MM.1S (cell line): ENCODE results near the gene RPH3AL.

Source experiments
- EZH2 ChIP-seq: fragments of 300-600 bp; sonication (generic); optimal IDR thresholded peaks from 2 replicates; pipeline ENCODE3; 2017; ENCODE audit warnings: low read depth, mild to moderate bottlenecking, antibody characterized with exemption, low read length, mixed read lengths
- EZH2phosphoT487 ChIP-seq: fragments of 300-600 bp; sonication (generic); IDR thresholded peaks from 2 replicates; pipeline ENCODE4 v1.6.1; 2018; ENCODE audit warnings: antibody characterized with exemption, low read length
- TF ChIP-seq, protein P1 (sequence below): fragments of 300-600 bp; sonication (generic); IDR thresholded peaks from 2 replicates; pipeline ENCODE4 v1.5.1; 2016; ENCODE audit warnings: antibody characterized with exemption, low read length, mixed read lengths

DNA sequence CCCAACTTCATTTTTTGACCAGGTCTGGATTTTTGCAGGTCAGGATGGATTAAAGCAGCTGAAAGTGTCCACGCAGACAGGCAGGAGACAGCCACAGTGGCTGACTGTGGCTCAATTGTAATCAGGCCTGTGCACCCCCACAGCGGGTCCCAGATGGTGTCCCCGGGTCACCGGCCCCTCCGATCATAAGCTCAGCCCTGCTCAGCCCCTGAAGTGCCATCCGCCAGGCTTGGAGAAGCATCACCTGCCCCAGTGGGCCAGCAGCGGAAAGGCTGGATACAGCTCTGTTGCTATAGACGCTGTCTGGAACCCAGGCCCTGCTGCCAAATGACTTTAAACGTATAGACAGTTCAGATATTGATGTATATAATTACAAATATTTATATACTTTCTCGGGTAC, 60.6 kb downstream of the RPH3AL start:
- TF ChIP-seq, protein P1, sequence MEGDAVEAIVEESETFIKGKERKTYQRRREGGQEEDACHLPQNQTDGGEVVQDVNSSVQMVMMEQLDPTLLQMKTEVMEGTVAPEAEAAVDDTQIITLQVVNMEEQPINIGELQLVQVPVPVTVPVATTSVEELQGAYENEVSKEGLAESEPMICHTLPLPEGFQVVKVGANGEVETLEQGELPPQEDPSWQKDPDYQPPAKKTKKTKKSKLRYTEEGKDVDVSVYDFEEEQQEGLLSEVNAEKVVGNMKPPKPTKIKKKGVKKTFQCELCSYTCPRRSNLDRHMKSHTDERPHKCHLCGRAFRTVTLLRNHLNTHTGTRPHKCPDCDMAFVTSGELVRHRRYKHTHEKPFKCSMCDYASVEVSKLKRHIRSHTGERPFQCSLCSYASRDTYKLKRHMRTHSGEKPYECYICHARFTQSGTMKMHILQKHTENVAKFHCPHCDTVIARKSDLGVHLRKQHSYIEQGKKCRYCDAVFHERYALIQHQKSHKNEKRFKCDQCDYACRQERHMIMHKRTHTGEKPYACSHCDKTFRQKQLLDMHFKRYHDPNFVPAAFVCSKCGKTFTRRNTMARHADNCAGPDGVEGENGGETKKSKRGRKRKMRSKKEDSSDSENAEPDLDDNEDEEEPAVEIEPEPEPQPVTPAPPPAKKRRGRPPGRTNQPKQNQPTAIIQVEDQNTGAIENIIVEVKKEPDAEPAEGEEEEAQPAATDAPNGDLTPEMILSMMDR = no peak
- TF ChIP-seq EZH2phosphoT487 (no peak), EZH2 (no peak)
